ENCODE data around the gene ATP8B4. TPM values are rescaled to one million over a fixed set of nuclear protein-coding genes. Genes with fewer than 3 reads are reported as not detected.

Gene ATP8B4
- total RNA-seq, 1 experiment from 2014 or later = 0.24 TPM

DNA sequence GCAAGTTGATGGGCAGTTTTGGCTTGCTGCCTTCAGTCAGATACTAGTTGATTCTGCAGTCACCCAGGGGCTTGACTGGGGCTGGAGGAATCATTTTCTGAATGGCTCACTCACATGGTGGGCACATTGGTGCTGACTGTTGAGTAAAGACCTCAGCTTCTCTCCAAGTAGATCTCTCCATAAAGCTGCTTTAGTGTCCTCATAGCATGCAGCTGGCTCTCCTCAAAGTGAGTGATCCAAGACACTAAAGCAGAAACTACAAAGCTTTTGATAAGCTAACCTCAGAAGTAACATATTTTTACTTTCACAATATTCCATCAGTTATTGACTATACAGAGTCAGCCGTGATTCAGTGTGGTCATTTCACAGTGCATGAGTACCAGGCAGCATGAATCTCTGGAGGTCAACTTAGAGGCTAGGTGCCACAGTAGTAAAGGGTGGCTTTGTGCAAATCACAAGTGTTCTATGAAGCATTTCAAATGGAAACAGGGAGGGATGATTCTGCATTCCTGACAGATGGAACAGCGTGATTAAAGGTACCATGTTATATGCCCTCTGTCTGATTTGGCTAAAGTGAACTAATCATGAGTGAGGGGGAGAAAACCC is 24.3 kb upstream of the ATP8B4 start:
- intact Hi-C loops (cut with micrococcal nuclease; ENCODE audit: unreplicated experiment) = loop anchor here (10.0 kb wide), 5 partner anchors 269 to 1789 kb away; partner anchors contain the start of genes DTWD1 and FAM227B
- H3K4me3 Mint-ChIP-seq (ENCODE audit: low read depth, unreplicated experiment) = no peak overlapping the region
- CTCF ChIA-PET = no interaction called here
- BruUV-seq (replicated peaks) = no TSS peak
- TF ChIP-seq, protein P1, sequence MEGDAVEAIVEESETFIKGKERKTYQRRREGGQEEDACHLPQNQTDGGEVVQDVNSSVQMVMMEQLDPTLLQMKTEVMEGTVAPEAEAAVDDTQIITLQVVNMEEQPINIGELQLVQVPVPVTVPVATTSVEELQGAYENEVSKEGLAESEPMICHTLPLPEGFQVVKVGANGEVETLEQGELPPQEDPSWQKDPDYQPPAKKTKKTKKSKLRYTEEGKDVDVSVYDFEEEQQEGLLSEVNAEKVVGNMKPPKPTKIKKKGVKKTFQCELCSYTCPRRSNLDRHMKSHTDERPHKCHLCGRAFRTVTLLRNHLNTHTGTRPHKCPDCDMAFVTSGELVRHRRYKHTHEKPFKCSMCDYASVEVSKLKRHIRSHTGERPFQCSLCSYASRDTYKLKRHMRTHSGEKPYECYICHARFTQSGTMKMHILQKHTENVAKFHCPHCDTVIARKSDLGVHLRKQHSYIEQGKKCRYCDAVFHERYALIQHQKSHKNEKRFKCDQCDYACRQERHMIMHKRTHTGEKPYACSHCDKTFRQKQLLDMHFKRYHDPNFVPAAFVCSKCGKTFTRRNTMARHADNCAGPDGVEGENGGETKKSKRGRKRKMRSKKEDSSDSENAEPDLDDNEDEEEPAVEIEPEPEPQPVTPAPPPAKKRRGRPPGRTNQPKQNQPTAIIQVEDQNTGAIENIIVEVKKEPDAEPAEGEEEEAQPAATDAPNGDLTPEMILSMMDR (IDR thresholded peaks at IDR 0.05; ENCODE audit: unreplicated experiment) = no peak
- H3K36me3 Mint-ChIP-seq (ENCODE audit: insufficient read depth, unreplicated experiment) = no peaks in the 10 kb centered on the region
- no peaks in the 10 kb centered on the region for H3K4me1 Mint-ChIP-seq (ENCODE audit: low read depth, unreplicated experiment)
- no peaks in the 10 kb centered on the region for H3K9me3 Mint-ChIP-seq (ENCODE audit: low read depth, unreplicated experiment)
- no peaks in the 10 kb centered on the region for H3K27me3 Mint-ChIP-seq (ENCODE audit: unreplicated experiment)
- H3K27ac Mint-ChIP-seq (ENCODE audit: unreplicated experiment) = no peak overlapping the region
- DNase-seq = no peak

DNA sequence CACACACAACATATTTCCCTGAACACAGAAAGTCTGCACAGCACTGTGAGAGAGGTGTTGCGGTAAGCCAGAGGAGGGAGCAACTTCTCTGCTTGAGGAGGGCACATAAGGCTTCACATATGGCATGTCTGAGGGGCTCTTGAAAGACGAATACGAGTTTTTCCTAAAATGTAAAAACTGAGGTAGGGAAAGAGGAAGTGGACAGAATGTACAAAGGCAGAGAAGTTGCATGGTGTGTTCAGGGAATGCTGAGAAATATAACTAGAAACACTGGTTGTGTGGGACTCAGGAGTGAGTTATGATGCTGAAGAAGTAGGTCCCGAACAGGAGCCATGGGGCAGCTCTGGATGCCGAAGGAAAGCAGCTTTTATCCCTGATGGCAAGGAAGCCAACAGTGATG is 22.8 kb upstream of the ATP8B4 start:
- Mint-ChIP-seq H3K9me3 (ENCODE audit: low read depth, unreplicated experiment) (no peaks in the 10 kb centered on the region), H3K27ac (ENCODE audit: unreplicated experiment) (no peak overlapping the region), H3K27me3 (ENCODE audit: unreplicated experiment) (no peaks in the 10 kb centered on the region), H3K4me3 (ENCODE audit: low read depth, unreplicated experiment) (no peak overlapping the region), H3K4me1 (ENCODE audit: low read depth, unreplicated experiment) (no peaks in the 10 kb centered on the region), H3K36me3 (ENCODE audit: insufficient read depth, unreplicated experiment) (no peaks in the 10 kb centered on the region)
- intact Hi-C loops (cut with micrococcal nuclease; ENCODE audit: unreplicated experiment) = loop anchor here (10.0 kb wide), 5 partner anchors 267 to 1787 kb away; partner anchors contain the start of genes DTWD1 and FAM227B
- TF ChIP-seq, protein P1 (IDR thresholded peaks at IDR 0.05; ENCODE audit: unreplicated experiment) = no peak
- DNase-seq = no peak
- BruUV-seq (replicated peaks) = no TSS peak
- CTCF ChIA-PET = no interaction called here

DNA sequence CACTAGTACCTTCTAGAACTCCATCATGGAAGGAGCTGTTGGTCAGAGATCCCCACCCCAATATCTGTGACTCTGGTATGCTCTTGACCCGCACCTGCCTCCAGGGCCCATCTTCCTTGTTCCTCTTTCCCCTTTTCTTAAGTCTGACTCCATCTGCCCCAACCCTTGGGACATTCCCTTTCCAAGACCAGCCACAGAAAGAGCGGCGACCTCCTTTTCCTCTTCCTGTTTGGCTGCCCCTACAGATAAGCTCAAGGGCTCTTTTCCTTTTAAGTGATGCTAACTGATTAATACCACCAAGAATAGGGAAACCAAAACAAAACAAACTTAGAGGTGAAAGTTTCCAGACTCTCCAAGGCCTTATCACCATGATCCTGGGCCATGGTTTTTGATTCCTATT is 21.9 kb upstream of the ATP8B4 start:
- DNase-seq = no peak
- H3K27ac Mint-ChIP-seq (ENCODE audit: unreplicated experiment) = no peak overlapping the region
- no peaks in the 10 kb centered on the region for H3K4me1 Mint-ChIP-seq (ENCODE audit: low read depth, unreplicated experiment)
- CTCF ChIA-PET = no interaction called here
- intact Hi-C loops (cut with micrococcal nuclease; ENCODE audit: unreplicated experiment) = loop anchor here (10.0 kb wide), 5 partner anchors 266 to 1786 kb away; partner anchors contain the start of genes DTWD1 and FAM227B
- no TSS peak for BruUV-seq (replicated peaks)
- H3K4me3 Mint-ChIP-seq (ENCODE audit: low read depth, unreplicated experiment) = no peak overlapping the region
- no peaks in the 10 kb centered on the region for H3K27me3 Mint-ChIP-seq (ENCODE audit: unreplicated experiment)
- H3K9me3 Mint-ChIP-seq (ENCODE audit: low read depth, unreplicated experiment) = no peaks in the 10 kb centered on the region
- H3K36me3 Mint-ChIP-seq (ENCODE audit: insufficient read depth, unreplicated experiment) = no peaks in the 10 kb centered on the region
- TF ChIP-seq, protein P1 (IDR thresholded peaks at IDR 0.05; ENCODE audit: unreplicated experiment) = no peak

DNA sequence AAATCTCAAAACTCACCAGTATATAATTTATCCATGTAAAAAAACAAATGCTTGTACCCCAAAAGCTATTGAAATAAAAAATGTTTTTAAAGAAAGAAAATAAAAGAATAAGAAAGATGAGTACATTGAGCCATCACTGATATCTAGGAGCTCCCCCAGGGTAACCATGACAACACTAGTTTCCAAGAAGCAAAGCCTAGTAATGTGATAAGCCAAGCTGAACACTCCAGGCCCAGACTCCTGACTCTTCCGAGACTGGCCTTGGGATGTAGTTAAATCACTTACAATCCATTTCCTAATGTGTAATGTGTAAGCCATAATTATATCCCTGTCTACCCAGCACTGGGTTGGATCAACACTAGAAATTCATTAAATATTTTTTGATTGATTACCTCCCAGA is 21.1 kb upstream of the ATP8B4 start:
- no TSS peak for BruUV-seq (replicated peaks)
- Mint-ChIP-seq H3K27me3 (ENCODE audit: unreplicated experiment) (no peaks in the 10 kb centered on the region), H3K36me3 (ENCODE audit: insufficient read depth, unreplicated experiment) (no peaks in the 10 kb centered on the region), H3K27ac (ENCODE audit: unreplicated experiment) (no peak overlapping the region), H3K4me1 (ENCODE audit: low read depth, unreplicated experiment) (no peaks in the 10 kb centered on the region), H3K9me3 (ENCODE audit: low read depth, unreplicated experiment) (no peaks in the 10 kb centered on the region), H3K4me3 (ENCODE audit: low read depth, unreplicated experiment) (no peak overlapping the region)
- no peak for DNase-seq
- TF ChIP-seq, protein P1 (IDR thresholded peaks at IDR 0.05; ENCODE audit: unreplicated experiment) = no peak
- CTCF ChIA-PET = no interaction called here
- intact Hi-C loops (cut with micrococcal nuclease; ENCODE audit: unreplicated experiment) = loop anchor here (10.0 kb wide), 5 partner anchors 265 to 1785 kb away; partner anchors contain the start of genes DTWD1 and FAM227B

Data from Calu3 (cell line).